GM18519 (cell line): ENCODE measurements around the gene TBX2.

Experiments
- ATAC-seq: cut with Tn5 transposase; IDR thresholded peaks from one replicate; pipeline ENCODE4 v1.9.1; 2021; ENCODE audit warnings: mild to moderate bottlenecking, moderate library complexity; ENCODE audit not compliant: unreplicated experiment, low FRiP score

TBX2 gene

GRCh38 chr17:61385577-61386236 is 13.9 kb upstream of the TBX2 start:
- no peak for ATAC-seq

GRCh38 chr17:61386251-61386650 is 13.4 kb upstream of the TBX2 start:
- no peak for ATAC-seq

GRCh38 chr17:61387011-61387410 is 12.6 kb upstream of the TBX2 start:
- no peak for ATAC-seq

GRCh38 chr17:61387511-61388305 is 11.9 kb upstream of the TBX2 start:
- ATAC-seq, result no peak

GRCh38 chr17:61388561-61389356 is 10.9 kb upstream of the TBX2 start:
- no peak for ATAC-seq

- no peak for ATAC-seq
Observed at GRCh38 chr17:61389670-61390478, 9.8 kb upstream of the TBX2 start.

GRCh38 chr17:61390479-61390791 is 9.2 kb upstream of the TBX2 start:
- ATAC-seq, result no peak

GRCh38 chr17:61391595-61392291 is 7.9 kb upstream of the TBX2 start:
- ATAC-seq, result no peak

- no peak for ATAC-seq
Observed at GRCh38 chr17:61392679-61393078, 7.0 kb upstream of the TBX2 start.

GRCh38 chr17:61393550-61393903 is 6.1 kb upstream of the TBX2 start:
- ATAC-seq, result no peak

- ATAC-seq, result no peak
Observed at GRCh38 chr17:61393904-61394629, 5.6 kb upstream of the TBX2 start.

GRCh38 chr17:61394630-61395408 is 4.8 kb upstream of the TBX2 start:
- no peak for ATAC-seq

GRCh38 chr17:61395409-61395982 is 4.1 kb upstream of the TBX2 start:
- no peak for ATAC-seq

- no peak for ATAC-seq
Observed at GRCh38 chr17:61395983-61396585, 3.6 kb upstream of the TBX2 start.

GRCh38 chr17:61396586-61397085 is 3.0 kb upstream of the TBX2 start:
- no peak for ATAC-seq

- ATAC-seq, result no peak
Observed at GRCh38 chr17:61397086-61397842, 2.4 kb upstream of the TBX2 start.

- no peak for ATAC-seq
Observed at GRCh38 chr17:61398721-61399130, 917 bp upstream of the TBX2 start.
